ENCODE results near the gene ZMAT2.
"Not testable (repeated sequence)": the region's sequence is repeated elsewhere in the genome, so short reads cannot be mapped to it uniquely, and the experiment has no call there.

The ZMAT2 gene, protein sequence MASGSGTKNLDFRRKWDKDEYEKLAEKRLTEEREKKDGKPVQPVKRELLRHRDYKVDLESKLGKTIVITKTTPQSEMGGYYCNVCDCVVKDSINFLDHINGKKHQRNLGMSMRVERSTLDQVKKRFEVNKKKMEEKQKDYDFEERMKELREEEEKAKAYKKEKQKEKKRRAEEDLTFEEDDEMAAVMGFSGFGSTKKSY

DNA sequence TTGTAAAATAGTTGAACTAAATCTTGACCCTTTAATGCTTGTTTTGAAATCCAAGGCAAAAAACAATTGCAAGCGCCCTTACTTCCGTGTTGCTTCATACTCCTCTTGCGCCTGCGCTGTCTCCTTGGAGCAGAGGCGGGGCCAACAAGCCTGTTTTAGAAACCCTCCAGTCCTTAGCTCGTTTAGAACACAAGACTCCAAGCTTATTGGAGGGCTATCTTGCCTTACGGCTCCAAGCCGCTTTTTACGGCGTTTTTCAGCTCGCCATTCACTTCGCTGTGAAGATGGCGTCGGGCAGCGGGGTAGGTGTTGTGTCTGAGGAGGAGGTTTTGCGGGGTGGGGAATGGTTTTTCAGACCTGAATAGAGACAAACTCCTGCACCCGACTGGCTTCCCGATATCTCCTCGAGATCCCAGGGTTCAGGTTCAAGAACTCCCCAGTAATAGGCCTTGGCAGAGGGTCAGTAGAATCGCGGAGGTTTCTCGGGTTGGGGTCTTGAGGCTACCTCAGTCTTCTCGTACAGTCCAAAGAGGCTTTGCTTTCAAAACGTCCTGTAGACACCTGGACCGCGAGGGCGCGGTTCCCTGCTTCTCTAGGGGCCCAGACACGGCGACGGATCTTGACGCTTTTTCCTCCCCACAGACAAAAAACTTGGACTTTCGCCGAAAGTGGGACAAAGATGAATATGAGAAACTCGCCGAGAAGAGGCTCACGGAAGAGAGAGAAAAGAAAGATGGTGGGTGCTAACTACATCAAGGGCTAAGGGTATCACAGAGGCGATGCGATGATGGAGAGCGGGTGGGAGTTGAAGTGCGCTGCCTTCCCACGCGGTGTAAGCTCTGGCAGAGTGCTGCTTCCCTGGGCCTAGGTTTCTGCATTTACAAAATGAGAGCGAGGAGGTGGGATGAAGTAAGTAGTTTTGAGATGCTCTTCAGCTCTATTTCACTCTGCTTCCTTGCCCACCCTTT is at the start of gene ZMAT2:
ZMAT2 (plus strand) TSS at position 271 of the 968 bp plus-strand sequence; CDS start at position 285, 14 bp downstream.
- peak; percentile 93 for DNase-seq (ENCODE audit: low spot score)
- in situ Hi-C loops (cut with MboI; ENCODE audit: low sequenced_read_pairs, unreplicated experiment) = loop anchor here (25.0 kb wide), 1 partner anchor 463 kb away; no protein-coding TSS in a partner anchor
- TF ChIP-seq, protein P1, sequence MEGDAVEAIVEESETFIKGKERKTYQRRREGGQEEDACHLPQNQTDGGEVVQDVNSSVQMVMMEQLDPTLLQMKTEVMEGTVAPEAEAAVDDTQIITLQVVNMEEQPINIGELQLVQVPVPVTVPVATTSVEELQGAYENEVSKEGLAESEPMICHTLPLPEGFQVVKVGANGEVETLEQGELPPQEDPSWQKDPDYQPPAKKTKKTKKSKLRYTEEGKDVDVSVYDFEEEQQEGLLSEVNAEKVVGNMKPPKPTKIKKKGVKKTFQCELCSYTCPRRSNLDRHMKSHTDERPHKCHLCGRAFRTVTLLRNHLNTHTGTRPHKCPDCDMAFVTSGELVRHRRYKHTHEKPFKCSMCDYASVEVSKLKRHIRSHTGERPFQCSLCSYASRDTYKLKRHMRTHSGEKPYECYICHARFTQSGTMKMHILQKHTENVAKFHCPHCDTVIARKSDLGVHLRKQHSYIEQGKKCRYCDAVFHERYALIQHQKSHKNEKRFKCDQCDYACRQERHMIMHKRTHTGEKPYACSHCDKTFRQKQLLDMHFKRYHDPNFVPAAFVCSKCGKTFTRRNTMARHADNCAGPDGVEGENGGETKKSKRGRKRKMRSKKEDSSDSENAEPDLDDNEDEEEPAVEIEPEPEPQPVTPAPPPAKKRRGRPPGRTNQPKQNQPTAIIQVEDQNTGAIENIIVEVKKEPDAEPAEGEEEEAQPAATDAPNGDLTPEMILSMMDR (IDR thresholded peaks at IDR 0.05; ENCODE audit: borderline replicate concordance, control extremely low read depth, extremely low read depth, insufficient read depth, missing control alignments) = no peak

DNA sequence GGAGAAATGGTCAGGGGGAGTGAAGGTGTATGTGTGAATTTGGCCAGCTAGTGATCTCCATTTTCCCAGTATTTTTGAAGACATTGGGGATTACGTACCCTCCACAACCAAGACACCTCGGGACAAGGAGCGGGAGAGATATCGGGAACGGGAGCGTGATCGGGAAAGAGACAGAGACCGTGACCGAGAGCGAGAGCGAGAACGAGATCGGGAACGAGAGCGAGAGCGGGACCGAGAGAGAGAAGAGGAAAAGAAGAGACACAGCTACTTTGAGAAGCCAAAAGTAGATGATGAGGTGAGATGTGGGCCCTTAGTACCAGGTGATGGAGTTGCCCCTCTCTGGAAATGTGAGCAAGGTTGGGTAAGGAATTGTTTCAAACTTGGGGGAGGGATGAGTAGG is 41.4 kb upstream of the ZMAT2 start:
- DNase-seq (ENCODE audit: low spot score) = no peak
- TF ChIP-seq, protein P1 (IDR thresholded peaks at IDR 0.05; ENCODE audit: borderline replicate concordance, control extremely low read depth, extremely low read depth, insufficient read depth, missing control alignments) = no peak
- in situ Hi-C loops (cut with MboI; ENCODE audit: low sequenced_read_pairs, unreplicated experiment) = no loop called here

DNA sequence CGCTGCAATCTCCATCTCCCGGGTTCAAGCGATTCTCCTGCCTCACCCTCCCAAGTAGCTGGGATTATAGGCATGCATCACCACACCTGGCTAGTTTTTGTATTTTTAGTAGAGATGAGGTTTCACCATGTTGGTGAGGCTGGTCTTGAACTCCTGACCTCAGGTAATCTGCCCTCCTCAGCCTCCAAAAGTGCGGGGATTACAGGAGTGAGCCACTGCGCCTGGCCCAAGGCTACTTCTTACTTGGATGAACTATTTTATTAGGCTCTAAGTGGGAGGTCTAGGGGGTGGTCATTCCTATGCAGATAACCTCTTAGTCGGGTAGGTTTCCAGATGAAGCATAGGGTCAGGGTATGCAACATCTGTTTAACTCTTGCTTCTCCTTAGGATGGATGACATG is 39.9 kb upstream of the ZMAT2 start:
- in situ Hi-C loops (cut with MboI; ENCODE audit: low sequenced_read_pairs, unreplicated experiment); DNase-seq (ENCODE audit: low spot score): not testable (repeated sequence)

DNA sequence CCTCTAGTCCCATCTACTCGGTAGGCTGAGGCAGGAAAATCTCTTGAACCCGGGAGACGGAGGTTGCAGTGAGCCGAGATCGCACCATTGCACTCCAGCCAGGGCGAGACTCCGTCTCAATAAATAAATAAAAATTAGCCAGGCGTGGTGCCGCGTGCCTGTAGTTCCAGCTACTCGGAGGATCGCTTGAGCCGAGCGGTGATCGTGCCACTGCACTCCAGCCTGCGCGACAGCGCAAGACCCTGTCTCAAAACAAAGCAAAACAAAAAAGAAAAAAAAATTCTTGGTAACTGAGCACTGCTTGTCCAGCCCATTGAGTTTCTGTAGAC is 36.3 kb upstream of the ZMAT2 start:
- DNase-seq (ENCODE audit: low spot score) = no peak
- TF ChIP-seq, protein P1 (IDR thresholded peaks at IDR 0.05; ENCODE audit: borderline replicate concordance, control extremely low read depth, extremely low read depth, insufficient read depth, missing control alignments) = no peak
- in situ Hi-C loops (cut with MboI; ENCODE audit: low sequenced_read_pairs, unreplicated experiment) = no loop called here

DNA sequence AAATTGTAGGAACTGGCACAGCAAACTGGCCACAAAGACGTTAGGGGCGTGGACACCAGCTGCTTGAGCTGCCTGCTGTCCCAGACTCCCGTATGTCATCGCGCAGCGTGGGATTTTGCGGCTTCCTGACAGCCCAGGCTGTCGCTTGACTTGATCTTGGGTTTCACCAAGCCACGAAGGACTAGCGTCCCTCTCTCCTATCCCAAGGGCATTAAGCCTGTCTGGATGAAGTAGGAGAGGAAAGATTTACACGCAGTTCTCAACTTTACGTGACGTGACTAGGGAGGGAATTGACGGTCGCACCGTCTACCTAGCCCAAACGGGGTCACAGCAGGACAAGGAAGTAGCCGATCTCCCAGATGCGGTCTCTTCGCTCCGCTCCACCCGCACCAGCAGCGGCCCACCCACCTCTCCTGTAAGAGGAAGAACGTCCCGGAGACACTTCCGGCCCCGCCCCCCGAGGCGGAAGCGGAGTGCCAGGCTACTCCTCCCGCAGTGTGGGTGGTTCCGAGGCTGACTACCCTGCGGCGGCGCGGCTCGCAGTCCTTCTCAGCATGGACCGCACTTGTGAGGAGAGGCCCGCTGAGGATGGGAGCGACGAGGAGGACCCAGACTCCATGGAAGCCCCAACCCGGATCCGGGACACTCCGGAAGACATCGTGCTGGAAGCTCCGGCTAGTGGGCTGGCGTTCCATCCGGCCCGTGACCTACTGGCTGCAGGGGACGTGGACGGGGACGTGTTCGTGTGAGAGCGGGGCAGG is 35.7 kb upstream of the ZMAT2 start, which contains the start of gene WDR55:
WDR55 (plus strand) TSS at position 546 of the 761 bp plus-strand sequence; CDS start at position 555, 9 bp downstream.
- peak; percentile 95 for DNase-seq (ENCODE audit: low spot score)
- in situ Hi-C loops (cut with MboI; ENCODE audit: low sequenced_read_pairs, unreplicated experiment) = no loop called here
- TF ChIP-seq, protein P1 (IDR thresholded peaks at IDR 0.05; ENCODE audit: borderline replicate concordance, control extremely low read depth, extremely low read depth, insufficient read depth, missing control alignments) = no peak

DNA sequence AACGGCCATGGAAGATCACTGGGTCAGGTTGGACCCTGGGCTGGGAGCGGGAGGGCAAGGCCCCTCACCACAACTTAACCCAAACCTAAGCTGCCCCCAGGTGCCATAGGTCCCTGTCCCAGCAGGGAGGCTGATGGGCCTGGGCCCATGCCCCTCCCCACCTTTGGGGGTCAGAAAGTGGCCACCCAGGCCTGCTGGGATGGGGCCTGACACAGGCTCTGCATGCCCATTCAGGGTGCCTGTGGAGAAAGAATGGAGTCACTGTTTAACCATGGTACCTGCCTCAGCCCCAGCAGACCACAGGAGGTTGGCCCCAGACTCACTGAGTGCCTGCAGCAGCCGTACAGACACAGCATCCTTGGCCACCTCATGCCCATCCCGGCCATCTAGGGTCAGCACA is 29.2 kb upstream of the ZMAT2 start:
- DNase-seq (ENCODE audit: low spot score); in situ Hi-C loops (cut with MboI; ENCODE audit: low sequenced_read_pairs, unreplicated experiment): not testable (repeated sequence)

DNA sequence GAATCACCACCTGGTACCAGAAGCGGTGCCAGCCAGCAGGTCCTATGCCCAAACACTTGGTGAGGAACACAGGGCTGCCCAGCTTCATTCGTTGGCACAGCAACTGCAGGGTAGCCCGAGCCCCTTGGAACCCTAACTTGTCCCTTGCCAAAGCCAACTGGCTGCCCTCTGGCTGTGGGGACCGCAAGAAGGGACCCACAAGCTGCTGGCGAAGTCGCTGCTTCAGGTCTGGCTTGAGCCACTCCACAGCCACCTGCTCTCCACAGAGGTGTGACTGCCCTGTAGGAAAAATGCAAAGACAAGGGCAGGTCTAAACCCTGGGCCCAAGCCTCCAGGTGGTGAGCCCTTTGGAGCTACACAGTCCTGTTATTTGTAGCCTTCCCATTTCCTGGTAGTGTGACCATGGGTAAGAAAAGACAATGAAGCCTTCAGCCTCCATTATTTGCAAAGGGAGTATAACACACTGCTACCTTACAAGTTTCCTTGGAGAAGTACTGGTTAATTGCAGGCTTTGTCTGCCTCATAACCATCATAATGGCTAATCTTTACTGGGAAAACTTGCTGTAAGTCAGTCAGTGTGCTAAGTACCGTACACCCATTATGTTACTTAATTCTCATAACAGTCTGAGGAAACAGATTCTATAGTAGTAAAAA is 28.6 kb upstream of the ZMAT2 start:
- DNase-seq (ENCODE audit: low spot score) = no peak

More for the DNA sequence above, 28.6 kb upstream of the ZMAT2 start:
- TF ChIP-seq, protein P1 (IDR thresholded peaks at IDR 0.05; ENCODE audit: borderline replicate concordance, control extremely low read depth, extremely low read depth, insufficient read depth, missing control alignments) = no peak
- in situ Hi-C loops (cut with MboI; ENCODE audit: low sequenced_read_pairs, unreplicated experiment) = no loop called here
